WTC11 (cell line): ENCODE measurements around the gene CYSRT1. TPM values are rescaled to one million over a fixed set of nuclear protein-coding genes. Genes with fewer than 3 reads are reported as not detected.
A peak's percentile ranks its signal among the peaks of the same experiment; 100 is the strongest.

Experiments
- ATAC-seq: fragments of 200-7000 bp; cut with Tn5 transposase; 2 replicates; pipeline ENCODE4 v1.10.0; 2021; ENCODE audit warnings: mild to moderate bottlenecking, moderate library complexity
- CTCF ChIA-PET: fragments of 300-600 bp; sonication (Branson Sonifier 250); formaldehyde crosslinking; loops from one replicate; lab custom pipeline; 2021; ENCODE audit warnings: antibody characterized with exemption; lab: Charles Lee
- POLR2A ChIA-PET: fragments of 350-600 bp; sonication (Branson Sonifier 250); formaldehyde crosslinking; loops from one replicate; lab custom pipeline; 2021; ENCODE audit warnings: antibody characterized with exemption; lab: Charles Lee
- DNase-seq: peaks from one replicate; pipeline ENCODE4 v3.0.0; 2021; ENCODE audit warnings: low spot score
- H3K27ac Mint-ChIP-seq: 2 replicates; pipeline ENCODE4 v1.8.0; 2021; ENCODE audit warnings: mixed read lengths
- H3K27me3 Mint-ChIP-seq: 2 replicates; pipeline ENCODE4 v1.8.0; 2021; ENCODE audit warnings: low read depth, mild to moderate bottlenecking, moderate library complexity, mixed read lengths
- H3K36me3 Mint-ChIP-seq: 2 replicates; pipeline ENCODE4 v1.8.0; 2021; ENCODE audit warnings: mixed read lengths
- H3K4me1 Mint-ChIP-seq: 2 replicates; pipeline ENCODE4 v1.8.0; 2022; ENCODE audit warnings: mixed read lengths
- H3K4me3 Mint-ChIP-seq: 2 replicates; pipeline ENCODE4 v1.8.0; 2021; ENCODE audit warnings: mild to moderate bottlenecking, moderate library complexity, mixed read lengths
- H3K9me3 Mint-ChIP-seq: 2 replicates; pipeline ENCODE4 v1.8.0; 2021; ENCODE audit warnings: mixed read lengths
- ATF1 ChIP-seq: sonication (generic); formaldehyde crosslinking; IDR thresholded peaks from 2 replicates; pipeline ENCODE4 v1.8.1; 2023; ENCODE audit warnings: mild to moderate bottlenecking, moderate library complexity, missing genetic modification reagents
- ETV6 ChIP-seq: sonication (generic); formaldehyde crosslinking; IDR thresholded peaks from 2 replicates; pipeline ENCODE4 v1.8.1; 2022; ENCODE audit warnings: mild to moderate bottlenecking, missing genetic modification reagents
- FOXJ3 ChIP-seq: sonication (generic); formaldehyde crosslinking; IDR thresholded peaks from 2 replicates; pipeline ENCODE4 v1.9.0; 2021; ENCODE audit warnings: missing genetic modification reagents, mild to moderate bottlenecking, borderline replicate concordance
- FOXK1 ChIP-seq: sonication (generic); formaldehyde crosslinking; IDR thresholded peaks from 2 replicates; pipeline ENCODE4 v1.8.0; 2022; ENCODE audit warnings: mild to moderate bottlenecking, moderate library complexity, missing genetic modification reagents
- GABPB1 ChIP-seq: sonication (generic); formaldehyde crosslinking; IDR thresholded peaks from 2 replicates; pipeline ENCODE4 v1.8.1; 2023; ENCODE audit warnings: mild to moderate bottlenecking, missing genetic modification reagents
- MXD4 ChIP-seq: fragments of 250-450 bp; sonication (Bioruptor Pico); IDR thresholded peaks from 2 replicates; pipeline ENCODE4 v1.8.0; 2021; ENCODE audit warnings: mild to moderate bottlenecking, moderate library complexity, borderline replicate concordance
- MYBL2 ChIP-seq: sonication (generic); formaldehyde crosslinking; IDR thresholded peaks from 2 replicates; pipeline ENCODE4 v1.8.1; 2023; ENCODE audit warnings: mild to moderate bottlenecking, moderate library complexity, missing genetic modification reagents
- SMAD3 ChIP-seq: sonication (generic); formaldehyde crosslinking; IDR thresholded peaks from 2 replicates; pipeline ENCODE4 v1.8.0; 2022; ENCODE audit warnings: missing genetic modification reagents, mild to moderate bottlenecking, borderline replicate concordance
- ZNF263 ChIP-seq: sonication (generic); formaldehyde crosslinking; IDR thresholded peaks from 2 replicates; pipeline ENCODE4 v1.8.1; 2022; ENCODE audit warnings: low read depth, mild to moderate bottlenecking, moderate library complexity, missing genetic modification reagents
- ZNF317 ChIP-seq: sonication (generic); formaldehyde crosslinking; IDR thresholded peaks from 2 replicates; pipeline ENCODE4 v1.8.1; 2023; ENCODE audit warnings: low read depth, mild to moderate bottlenecking, moderate library complexity, missing genetic modification reagents, borderline replicate concordance
- total RNA-seq: library from RNA; stranded (reverse); gene quantifications from 3 replicates; pipeline ENCODE4 v1.2.3, GENCODE V29; 2021
- TF ChIP-seq, protein P1 (sequence below): sonication (generic); formaldehyde crosslinking; IDR thresholded peaks from 2 replicates; pipeline ENCODE4 v1.8.0; 2023; ENCODE audit warnings: missing genetic modification reagents, mild to moderate bottlenecking, borderline replicate concordance
- TF ChIP-seq, protein P2 (sequence below): sonication (generic); formaldehyde crosslinking; IDR thresholded peaks from 2 replicates; pipeline ENCODE4 v1.8.0; 2023; ENCODE audit warnings: mild to moderate bottlenecking, missing genetic modification reagents
- TF ChIP-seq, protein P3 (sequence below): sonication (generic); formaldehyde crosslinking; IDR thresholded peaks from 2 replicates; pipeline ENCODE4 v1.8.1; 2023; ENCODE audit warnings: mild to moderate bottlenecking, missing genetic modification reagents, moderate library complexity
- TF ChIP-seq, protein P4 (sequence below): sonication (generic); formaldehyde crosslinking; IDR thresholded peaks from 2 replicates; pipeline ENCODE4 v1.8.0; 2022; ENCODE audit warnings: mild to moderate bottlenecking, missing genetic modification reagents
- TF ChIP-seq, protein P5 (sequence below): sonication (generic); formaldehyde crosslinking; IDR thresholded peaks from 2 replicates; pipeline ENCODE4 v1.8.1; 2023; ENCODE audit warnings: mild to moderate bottlenecking, missing genetic modification reagents
- TF ChIP-seq, protein P6 (sequence below): sonication (generic); formaldehyde crosslinking; IDR thresholded peaks from 2 replicates; pipeline ENCODE4 v1.8.1; 2022; ENCODE audit warnings: mild to moderate bottlenecking, moderate library complexity, missing genetic modification reagents
- TF ChIP-seq, protein P7 (sequence below): fragments of 200-600 bp; IDR thresholded peaks from 2 replicates; pipeline ENCODE4 v1.8.0; 2022; ENCODE audit warnings: antibody characterized with exemption

Gene CYSRT1
- total RNA-seq, 1 experiment from 2014 or later = 3.5 TPM

DNA sequence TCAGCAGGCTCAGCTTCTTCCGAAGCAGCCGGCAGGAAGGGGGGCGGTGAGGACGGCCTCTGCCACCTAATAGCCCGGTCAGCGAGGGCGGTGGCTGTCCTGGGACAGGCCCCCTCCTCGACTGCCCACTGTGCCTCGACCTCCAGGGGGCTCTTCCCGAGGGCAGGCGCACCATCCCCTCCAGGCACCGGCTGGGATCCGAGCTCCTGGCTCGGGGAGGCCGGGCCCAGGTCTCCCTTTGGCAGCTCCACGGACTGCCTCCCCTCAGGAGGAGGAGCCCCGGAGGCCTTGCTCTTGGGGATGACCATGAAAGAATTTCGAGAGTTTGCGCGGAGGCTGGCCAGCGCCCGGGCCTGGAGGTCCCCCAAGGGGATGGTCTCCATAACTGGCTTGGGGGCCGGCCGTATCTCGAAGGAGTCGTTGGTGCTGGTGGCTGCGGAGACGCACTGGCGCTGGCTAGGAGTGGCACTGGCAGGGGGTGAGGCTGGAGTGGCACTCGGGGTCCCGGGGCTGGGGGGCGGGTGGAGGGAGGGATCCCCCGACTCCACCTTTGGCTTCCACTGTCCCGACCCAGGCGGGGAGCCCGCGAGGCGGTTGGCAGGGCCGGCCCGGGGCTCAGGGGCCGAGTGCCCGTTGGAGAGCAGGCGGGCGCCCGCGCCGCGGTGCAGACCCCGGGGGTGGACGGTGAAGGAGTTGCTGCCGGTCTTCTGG is 25.4 kb upstream of the CYSRT1 start:
- H3K4me3 Mint-ChIP-seq = peak overlapping the region; percentile 84
- H3K36me3 Mint-ChIP-seq = no peaks in the 10 kb centered on the region
- H3K27ac Mint-ChIP-seq = 0 out of 2 replicates have a peak overlapping the region, but pooled peaks have one; percentile 49
- CTCF ChIA-PET = interaction anchor here (0.7 to 2.5 kb wide), 10 partner anchors 9 to 153 kb away, joined by 3 to 14 read pairs (median 4); partner anchors contain the start of genes LRRC26, NPDC1, RNF224 and SSNA1
- H3K27me3 Mint-ChIP-seq = no peaks in the 10 kb centered on the region
- TF ChIP-seq ATF1 (CRISPR knock-in tag) (no peak), ZNF263 (CRISPR knock-in tag) (peak; percentile 42; the same call in 1 of the 2 replicates)
- H3K9me3 Mint-ChIP-seq = no peaks in the 10 kb centered on the region
- POLR2A ChIA-PET = interaction anchor here (1.2 kb wide), 1 partner anchor 23 kb away, joined by 4 read pairs; the partner anchor contains the start of gene RNF208
- ATAC-seq (no peak), DNase-seq (peak; percentile 45)
- peaks cover 36% of the 10 kb centered on the region for H3K4me1 Mint-ChIP-seq

DNA sequence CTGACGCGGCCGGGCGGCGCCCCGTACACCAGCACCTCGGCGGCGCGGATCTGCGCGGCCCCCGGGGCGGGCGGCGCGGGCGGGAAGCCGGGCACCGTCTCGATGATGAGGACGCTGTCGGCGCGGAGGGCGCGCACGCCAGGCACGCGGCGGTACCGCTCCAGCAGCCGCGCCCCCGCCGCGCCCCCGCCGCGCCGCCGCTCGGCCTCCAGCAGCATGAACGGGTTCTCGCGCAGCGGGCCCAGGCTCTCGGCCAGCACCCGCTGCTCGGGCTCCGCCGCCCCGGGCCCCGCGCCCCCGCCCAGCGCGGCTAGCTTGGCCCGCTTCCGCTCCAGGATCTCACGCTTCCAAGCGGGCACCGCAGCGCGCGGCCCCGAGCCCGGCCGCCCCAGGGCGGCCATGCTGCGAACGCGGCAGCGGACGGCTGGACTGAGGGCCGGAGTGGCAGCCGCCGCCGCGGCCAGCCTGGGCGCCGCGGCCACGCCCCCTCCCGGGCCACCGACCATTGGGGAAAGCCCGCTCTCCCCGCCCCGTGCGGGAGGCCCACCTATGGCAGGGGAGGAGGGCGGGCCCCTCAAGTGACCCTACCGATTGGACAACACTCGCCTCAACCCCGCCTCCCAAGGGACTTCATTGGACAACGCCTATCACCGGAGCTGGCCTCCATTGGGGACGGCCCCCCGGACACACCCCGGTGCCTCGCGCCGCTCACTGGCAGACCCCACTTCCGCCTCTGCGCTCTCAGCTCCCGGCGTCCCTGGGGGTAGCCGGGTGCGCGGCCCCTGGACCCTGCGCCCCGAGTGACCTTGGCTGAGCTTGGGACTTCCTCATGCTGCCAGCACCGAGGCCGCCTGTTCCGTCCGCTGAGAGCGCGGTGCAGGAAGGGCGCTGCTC is 24.4 kb upstream of the CYSRT1 start, which contains the start of gene TPRN:
Gene TPRN (minus strand): TSS at position 431 of the 894 bp plus-strand sequence. CDS start 30 bp downstream, at position 401.
- Mint-ChIP-seq H3K27me3 (no peaks in the 10 kb centered on the region), H3K36me3 (no peaks in the 10 kb centered on the region), H3K4me3 (peak within 1 kb of the TSS; percentile 84), H3K27ac (peak within 1 kb of the TSS; percentile 91), H3K4me1 (peaks cover 33% of the 10 kb centered on the region), H3K9me3 (no peaks in the 10 kb centered on the region)
- ATAC-seq (peak; percentile 97), DNase-seq (peak; percentile 100)
- POLR2A ChIA-PET = interaction anchor here (0.6 to 1.5 kb wide), 21 partner anchors 10 to 235 kb away, joined by 3 to 13 read pairs (median 4); partner anchors contain the start of genes ANAPC2, MAN1B1, NELFB and RNF208
- CTCF ChIA-PET = interaction anchor here (0.6 to 2.8 kb wide), 19 partner anchors 12 to 623 kb away, joined by 3 to 28 read pairs (median 5); partner anchors contain the start of genes AJM1, ANAPC2, CYSRT1 and ENTPD2
- TF ChIP-seq, protein P1, sequence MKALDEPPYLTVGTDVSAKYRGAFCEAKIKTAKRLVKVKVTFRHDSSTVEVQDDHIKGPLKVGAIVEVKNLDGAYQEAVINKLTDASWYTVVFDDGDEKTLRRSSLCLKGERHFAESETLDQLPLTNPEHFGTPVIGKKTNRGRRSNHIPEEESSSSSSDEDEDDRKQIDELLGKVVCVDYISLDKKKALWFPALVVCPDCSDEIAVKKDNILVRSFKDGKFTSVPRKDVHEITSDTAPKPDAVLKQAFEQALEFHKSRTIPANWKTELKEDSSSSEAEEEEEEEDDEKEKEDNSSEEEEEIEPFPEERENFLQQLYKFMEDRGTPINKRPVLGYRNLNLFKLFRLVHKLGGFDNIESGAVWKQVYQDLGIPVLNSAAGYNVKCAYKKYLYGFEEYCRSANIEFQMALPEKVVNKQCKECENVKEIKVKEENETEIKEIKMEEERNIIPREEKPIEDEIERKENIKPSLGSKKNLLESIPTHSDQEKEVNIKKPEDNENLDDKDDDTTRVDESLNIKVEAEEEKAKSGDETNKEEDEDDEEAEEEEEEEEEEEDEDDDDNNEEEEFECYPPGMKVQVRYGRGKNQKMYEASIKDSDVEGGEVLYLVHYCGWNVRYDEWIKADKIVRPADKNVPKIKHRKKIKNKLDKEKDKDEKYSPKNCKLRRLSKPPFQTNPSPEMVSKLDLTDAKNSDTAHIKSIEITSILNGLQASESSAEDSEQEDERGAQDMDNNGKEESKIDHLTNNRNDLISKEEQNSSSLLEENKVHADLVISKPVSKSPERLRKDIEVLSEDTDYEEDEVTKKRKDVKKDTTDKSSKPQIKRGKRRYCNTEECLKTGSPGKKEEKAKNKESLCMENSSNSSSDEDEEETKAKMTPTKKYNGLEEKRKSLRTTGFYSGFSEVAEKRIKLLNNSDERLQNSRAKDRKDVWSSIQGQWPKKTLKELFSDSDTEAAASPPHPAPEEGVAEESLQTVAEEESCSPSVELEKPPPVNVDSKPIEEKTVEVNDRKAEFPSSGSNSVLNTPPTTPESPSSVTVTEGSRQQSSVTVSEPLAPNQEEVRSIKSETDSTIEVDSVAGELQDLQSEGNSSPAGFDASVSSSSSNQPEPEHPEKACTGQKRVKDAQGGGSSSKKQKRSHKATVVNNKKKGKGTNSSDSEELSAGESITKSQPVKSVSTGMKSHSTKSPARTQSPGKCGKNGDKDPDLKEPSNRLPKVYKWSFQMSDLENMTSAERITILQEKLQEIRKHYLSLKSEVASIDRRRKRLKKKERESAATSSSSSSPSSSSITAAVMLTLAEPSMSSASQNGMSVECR (CRISPR knock-in tag) = no peak
- TF ChIP-seq GABPB1 (CRISPR knock-in tag) = peak; percentile 77
- TF ChIP-seq, protein P2, sequence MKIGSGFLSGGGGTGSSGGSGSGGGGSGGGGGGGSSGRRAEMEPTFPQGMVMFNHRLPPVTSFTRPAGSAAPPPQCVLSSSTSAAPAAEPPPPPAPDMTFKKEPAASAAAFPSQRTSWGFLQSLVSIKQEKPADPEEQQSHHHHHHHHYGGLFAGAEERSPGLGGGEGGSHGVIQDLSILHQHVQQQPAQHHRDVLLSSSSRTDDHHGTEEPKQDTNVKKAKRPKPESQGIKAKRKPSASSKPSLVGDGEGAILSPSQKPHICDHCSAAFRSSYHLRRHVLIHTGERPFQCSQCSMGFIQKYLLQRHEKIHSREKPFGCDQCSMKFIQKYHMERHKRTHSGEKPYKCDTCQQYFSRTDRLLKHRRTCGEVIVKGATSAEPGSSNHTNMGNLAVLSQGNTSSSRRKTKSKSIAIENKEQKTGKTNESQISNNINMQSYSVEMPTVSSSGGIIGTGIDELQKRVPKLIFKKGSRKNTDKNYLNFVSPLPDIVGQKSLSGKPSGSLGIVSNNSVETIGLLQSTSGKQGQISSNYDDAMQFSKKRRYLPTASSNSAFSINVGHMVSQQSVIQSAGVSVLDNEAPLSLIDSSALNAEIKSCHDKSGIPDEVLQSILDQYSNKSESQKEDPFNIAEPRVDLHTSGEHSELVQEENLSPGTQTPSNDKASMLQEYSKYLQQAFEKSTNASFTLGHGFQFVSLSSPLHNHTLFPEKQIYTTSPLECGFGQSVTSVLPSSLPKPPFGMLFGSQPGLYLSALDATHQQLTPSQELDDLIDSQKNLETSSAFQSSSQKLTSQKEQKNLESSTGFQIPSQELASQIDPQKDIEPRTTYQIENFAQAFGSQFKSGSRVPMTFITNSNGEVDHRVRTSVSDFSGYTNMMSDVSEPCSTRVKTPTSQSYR (CRISPR knock-in tag) = no peak
- TF ChIP-seq MXD4 (CRISPR knock-in tag) = no peak
- TF ChIP-seq, protein P3, sequence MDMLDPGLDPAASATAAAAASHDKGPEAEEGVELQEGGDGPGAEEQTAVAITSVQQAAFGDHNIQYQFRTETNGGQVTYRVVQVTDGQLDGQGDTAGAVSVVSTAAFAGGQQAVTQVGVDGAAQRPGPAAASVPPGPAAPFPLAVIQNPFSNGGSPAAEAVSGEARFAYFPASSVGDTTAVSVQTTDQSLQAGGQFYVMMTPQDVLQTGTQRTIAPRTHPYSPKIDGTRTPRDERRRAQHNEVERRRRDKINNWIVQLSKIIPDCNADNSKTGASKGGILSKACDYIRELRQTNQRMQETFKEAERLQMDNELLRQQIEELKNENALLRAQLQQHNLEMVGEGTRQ (CRISPR knock-in tag) = peak; percentile 34; the same call in 1 of the 2 replicates
- TF ChIP-seq, protein P4, sequence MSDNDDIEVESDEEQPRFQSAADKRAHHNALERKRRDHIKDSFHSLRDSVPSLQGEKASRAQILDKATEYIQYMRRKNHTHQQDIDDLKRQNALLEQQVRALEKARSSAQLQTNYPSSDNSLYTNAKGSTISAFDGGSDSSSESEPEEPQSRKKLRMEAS = peak; percentile 81
- TF ChIP-seq FOXJ3 (CRISPR knock-in tag) = no peak
- TF ChIP-seq, protein P5, sequence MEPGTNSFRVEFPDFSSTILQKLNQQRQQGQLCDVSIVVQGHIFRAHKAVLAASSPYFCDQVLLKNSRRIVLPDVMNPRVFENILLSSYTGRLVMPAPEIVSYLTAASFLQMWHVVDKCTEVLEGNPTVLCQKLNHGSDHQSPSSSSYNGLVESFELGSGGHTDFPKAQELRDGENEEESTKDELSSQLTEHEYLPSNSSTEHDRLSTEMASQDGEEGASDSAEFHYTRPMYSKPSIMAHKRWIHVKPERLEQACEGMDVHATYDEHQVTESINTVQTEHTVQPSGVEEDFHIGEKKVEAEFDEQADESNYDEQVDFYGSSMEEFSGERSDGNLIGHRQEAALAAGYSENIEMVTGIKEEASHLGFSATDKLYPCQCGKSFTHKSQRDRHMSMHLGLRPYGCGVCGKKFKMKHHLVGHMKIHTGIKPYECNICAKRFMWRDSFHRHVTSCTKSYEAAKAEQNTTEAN = 0 out of 2 replicates have a peak, but pooled peaks have one; percentile 25
- TF ChIP-seq, protein P6, sequence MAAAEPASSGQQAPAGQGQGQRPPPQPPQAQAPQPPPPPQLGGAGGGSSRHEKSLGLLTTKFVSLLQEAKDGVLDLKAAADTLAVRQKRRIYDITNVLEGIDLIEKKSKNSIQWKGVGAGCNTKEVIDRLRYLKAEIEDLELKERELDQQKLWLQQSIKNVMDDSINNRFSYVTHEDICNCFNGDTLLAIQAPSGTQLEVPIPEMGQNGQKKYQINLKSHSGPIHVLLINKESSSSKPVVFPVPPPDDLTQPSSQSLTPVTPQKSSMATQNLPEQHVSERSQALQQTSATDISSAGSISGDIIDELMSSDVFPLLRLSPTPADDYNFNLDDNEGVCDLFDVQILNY (CRISPR knock-in tag) = peak; percentile 64; the same call in 1 of the 2 replicates
- TF ChIP-seq, protein P7, sequence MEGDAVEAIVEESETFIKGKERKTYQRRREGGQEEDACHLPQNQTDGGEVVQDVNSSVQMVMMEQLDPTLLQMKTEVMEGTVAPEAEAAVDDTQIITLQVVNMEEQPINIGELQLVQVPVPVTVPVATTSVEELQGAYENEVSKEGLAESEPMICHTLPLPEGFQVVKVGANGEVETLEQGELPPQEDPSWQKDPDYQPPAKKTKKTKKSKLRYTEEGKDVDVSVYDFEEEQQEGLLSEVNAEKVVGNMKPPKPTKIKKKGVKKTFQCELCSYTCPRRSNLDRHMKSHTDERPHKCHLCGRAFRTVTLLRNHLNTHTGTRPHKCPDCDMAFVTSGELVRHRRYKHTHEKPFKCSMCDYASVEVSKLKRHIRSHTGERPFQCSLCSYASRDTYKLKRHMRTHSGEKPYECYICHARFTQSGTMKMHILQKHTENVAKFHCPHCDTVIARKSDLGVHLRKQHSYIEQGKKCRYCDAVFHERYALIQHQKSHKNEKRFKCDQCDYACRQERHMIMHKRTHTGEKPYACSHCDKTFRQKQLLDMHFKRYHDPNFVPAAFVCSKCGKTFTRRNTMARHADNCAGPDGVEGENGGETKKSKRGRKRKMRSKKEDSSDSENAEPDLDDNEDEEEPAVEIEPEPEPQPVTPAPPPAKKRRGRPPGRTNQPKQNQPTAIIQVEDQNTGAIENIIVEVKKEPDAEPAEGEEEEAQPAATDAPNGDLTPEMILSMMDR = no peak
- TF ChIP-seq FOXK1 (CRISPR knock-in tag) = 0 out of 2 replicates have a peak, but pooled peaks have one; percentile 42
- TF ChIP-seq SMAD3 (CRISPR knock-in tag) = peak; percentile 30; the same call in 1 of the 2 replicates
- TF ChIP-seq MYBL2 = 0 out of 2 replicates have a peak, but pooled peaks have one; percentile 25
- no peak for TF ChIP-seq ZNF317 (CRISPR knock-in tag)
- peak; percentile 64 for TF ChIP-seq ETV6 (CRISPR knock-in tag)
